Thyroid gland (tissue), 4 donors: ENCODE results near the gene SRP72. TPM values are rescaled to one million over a fixed set of nuclear protein-coding genes. Genes with fewer than 3 reads are reported as not detected.
A peak's percentile ranks its signal among the peaks of the same experiment; 100 is the strongest.

Experiments
- DNase-seq, 2 donors: peaks; one replicate each; pipeline ENCODE4 v3.0.0-alpha.2; 2019
- H3K27ac ChIP-seq, 3 donors: fragments of 200-600 bp; sonication (generic); 1 replicate in 2 of 3; 2 replicates in 1 of 3; pipeline ENCODE4 v1.5.1; 2016 to 2019; ENCODE audit warnings: mild to moderate bottlenecking in 1 of 3, moderate library complexity in 1 of 3
- H3K27me3 ChIP-seq: fragments of 200-600 bp; sonication (generic); one replicate; pipeline ENCODE4 v1.5.1; 2019
- H3K36me3 ChIP-seq, 2 donors: fragments of 200-600 bp; sonication (generic); one replicate each; pipeline ENCODE4 v1.5.1; 2016 to 2019
- H3K4me1 ChIP-seq, 2 donors: fragments of 200-600 bp; sonication (generic); one replicate each; pipeline ENCODE4 v1.5.1; 2017 to 2019
- H3K4me3 ChIP-seq, 3 donors: fragments of 200-600 bp; sonication (generic); replicated peaks in 1 of 3; 1 replicate in 2 of 3; 2 replicates in 1 of 3; pipeline ENCODE4 v1.5.1; 2016; ENCODE audit warnings: mild to moderate bottlenecking in 1 of 3
- H3K9me3 ChIP-seq: fragments of 200-600 bp; sonication (generic); one replicate; pipeline ENCODE4 v1.5.1; 2017
- CTCF ChIP-seq, 6 experiments: fragments of 200-600 bp in 3 of 6; fragments of 450-650 bp in 3 of 6; sonication (generic) in 3 of 6; IDR thresholded peaks; one replicate each; pipeline ENCODE4 v1.5.1; 2016 to 2019; ENCODE audit warnings: antibody characterized with exemption in 6 of 6, mild to moderate bottlenecking in 2 of 6, inconsistent platforms in 1 of 6, moderate library complexity in 1 of 6
- POLR2A ChIP-seq, 2 donors: fragments of 450-650 bp; IDR thresholded peaks; one replicate each; pipeline ENCODE4 v1.6.1; 2017; ENCODE audit warnings: antibody characterized with exemption in 2 of 2, mild to moderate bottlenecking in 2 of 2, moderate library complexity in 1 of 2
- WGBS, 2 donors: methylation state at CpG; one replicate each; pipeline ENCODE4 v1.1.5; 2017; 5-methylcytosine and 5-hydroxymethylcytosine counted together
- intact Hi-C: fragments of 100-400 bp; cut with DNase I; formaldehyde crosslinking; loops from one replicate; pipeline ENCODE4 v1.15.1; 2023
- total RNA-seq, 4 donors: library from RNA; depleted of rRNA; stranded (reverse); fragments of >200 nt; gene quantifications; one replicate each; pipeline ENCODE4 v1.2.3, GENCODE V29; 2016

Gene SRP72
- total RNA-seq, 4 donors from 2014 or later: 57.6 to 67.6 (median 59.7) TPM

GRCh38 chr4:56435140-56435926 lies 32.1 kb upstream of the SRP72 start, which contains the start of gene PPAT:
Gene PPAT, minus strand, starts transcription at chr4:56435615. Its CDS starts 138 bp downstream, at chr4:56435477.
- no peaks in the 10 kb centered on the region for H3K27me3 ChIP-seq
- H3K4me1 ChIP-seq: peaks cover 0 to 13% of the 10 kb centered on the region in 2 donors
- peak within 1 kb of the TSS; percentile 70 to 94 (median 89) for H3K27ac ChIP-seq
- WGBS, 2 donors: 1% methylated on average over 27 to 28 of the region's 61 CpGs
- DNase-seq: peak; percentile 98
- TF ChIP-seq POLR2A (IDR thresholded peaks at IDR 0.05): peak in 1 of 2 donors; percentile 79
- TF ChIP-seq CTCF (IDR thresholded peaks at IDR 0.05): peak in 4 of 6 experiments; percentile 15 to 37 (median 23)
- peak within 1 kb of the TSS; percentile 36 to 83 (median 55) for H3K4me3 ChIP-seq
- H3K9me3 ChIP-seq: no peaks in the 10 kb centered on the region
- intact Hi-C loops: no loop called here
- no peaks in the 10 kb centered on the region for H3K36me3 ChIP-seq

- H3K9me3 ChIP-seq: no peaks in the 10 kb centered on the region
- no peaks in the 10 kb centered on the region for H3K36me3 ChIP-seq
- H3K27ac ChIP-seq: no peak overlapping the region
- intact Hi-C loops: no loop called here
- WGBS, 2 donors: 93 to 98% methylated on average over 2 of the region's 2 CpGs
- no peak for DNase-seq
- H3K27me3 ChIP-seq: no peaks in the 10 kb centered on the region
- TF ChIP-seq POLR2A (IDR thresholded peaks at IDR 0.05): no peak
- no peak for TF ChIP-seq CTCF (IDR thresholded peaks at IDR 0.05)
- peaks cover 0 to 10% of the 10 kb centered on the region in 2 donors for H3K4me1 ChIP-seq
- no peak overlapping the region for H3K4me3 ChIP-seq
Measured at GRCh38 chr4:56438766-56439165, 28.7 kb upstream of the SRP72 start.

- no peaks in the 10 kb centered on the region for H3K9me3 ChIP-seq
- no peak overlapping the region for H3K27ac ChIP-seq
- no peaks in the 10 kb centered on the region for H3K4me1 ChIP-seq
- no peak for TF ChIP-seq POLR2A (IDR thresholded peaks at IDR 0.05)
- TF ChIP-seq CTCF (IDR thresholded peaks at IDR 0.05): no peak
- no peaks in the 10 kb centered on the region for H3K27me3 ChIP-seq
- intact Hi-C loops: no loop called here
- H3K36me3 ChIP-seq: no peaks in the 10 kb centered on the region
- WGBS, 2 donors: 94 to 98% methylated on average over 1 of the region's 1 CpG
- no peak overlapping the region for H3K4me3 ChIP-seq
- no peak for DNase-seq
Measured at GRCh38 chr4:56440983-56441382, 26.4 kb upstream of the SRP72 start.

GRCh38 chr4:56444719-56445118 lies 22.7 kb upstream of the SRP72 start:
- WGBS, 2 donors: 96 to 97% methylated on average over 2 of the region's 2 CpGs
- H3K27ac ChIP-seq: no peak overlapping the region
- peaks cover 0 to 5% of the 10 kb centered on the region in 2 donors for H3K36me3 ChIP-seq
- no peaks in the 10 kb centered on the region for H3K9me3 ChIP-seq
- no peaks in the 10 kb centered on the region for H3K27me3 ChIP-seq
- H3K4me1 ChIP-seq: no peaks in the 10 kb centered on the region
- no peak overlapping the region for H3K4me3 ChIP-seq
- intact Hi-C loops: no loop called here
- DNase-seq: no peak
- TF ChIP-seq CTCF (IDR thresholded peaks at IDR 0.05) (no peak), POLR2A (IDR thresholded peaks at IDR 0.05) (no peak)

GRCh38 chr4:56445699-56446098 lies 21.7 kb upstream of the SRP72 start:
- no peaks in the 10 kb centered on the region for H3K4me1 ChIP-seq
- DNase-seq: no peak
- no peak overlapping the region for H3K4me3 ChIP-seq
- H3K27ac ChIP-seq: no peak overlapping the region
- WGBS, 2 donors: 93 to 96% methylated on average over 1 of the region's 1 CpG
- no peaks in the 10 kb centered on the region for H3K27me3 ChIP-seq
- no peak for TF ChIP-seq POLR2A (IDR thresholded peaks at IDR 0.05)
- TF ChIP-seq CTCF (IDR thresholded peaks at IDR 0.05): no peak
- no peaks in the 10 kb centered on the region for H3K9me3 ChIP-seq
- peaks cover 0 to 9% of the 10 kb centered on the region in 2 donors for H3K36me3 ChIP-seq
- intact Hi-C loops: no loop called here
